GM12865 (cell line): ENCODE data around the gene NHLRC4.

ENCODE experiments used
- DNase-seq: peaks from one replicate; pipeline ENCODE4 v3.0.0; 2010; ENCODE audit warnings: low read depth
- H3K4me3 ChIP-seq: 2 replicates; pipeline ENCODE4 v1.5.1; 2011; ENCODE audit warnings: mild to moderate bottlenecking, low read depth, low read length, control low read depth
- CTCF ChIP-seq: IDR thresholded peaks from 2 replicates; pipeline ENCODE4 v1.5.1; 2011; ENCODE audit warnings: low read length, control low read depth, low read depth, inconsistent platforms; ENCODE audit not compliant: insufficient read depth; ENCODE audit errors: missing control alignments

The NHLRC4 gene

GRCh38 chr16:572865-573650 lies 6.3 kb downstream of the NHLRC4 start:
- no peak for DNase-seq
- no peak overlapping the region for H3K4me3 ChIP-seq
- no peak for TF ChIP-seq CTCF

GRCh38 chr16:574021-574760 lies 7.4 kb downstream of the NHLRC4 start:
- DNase-seq: no peak
- TF ChIP-seq CTCF: no peak

GRCh38 chr16:575354-576196 lies 8.8 kb downstream of the NHLRC4 start:
- no peak overlapping the region for H3K4me3 ChIP-seq
- no peak for DNase-seq
- TF ChIP-seq CTCF: no peak

More at GRCh38 chr16:574021-574760, 7.4 kb downstream of the NHLRC4 start:
- no peak overlapping the region for H3K4me3 ChIP-seq

- no peak for TF ChIP-seq CTCF
- no peak for DNase-seq
- H3K4me3 ChIP-seq: no peak overlapping the region
These were observed 9.5 kb downstream of the NHLRC4 start for GRCh38 chr16:576197-576822.

- no peak for DNase-seq
- H3K4me3 ChIP-seq: no peak overlapping the region
- no peak for TF ChIP-seq CTCF
These were observed 10.0 kb downstream of the NHLRC4 start for GRCh38 chr16:576823-577201.

GRCh38 chr16:577796-578195 lies 11.0 kb downstream of the NHLRC4 start:
- H3K4me3 ChIP-seq: no peak overlapping the region
- DNase-seq: no peak
- TF ChIP-seq CTCF: no peak
